ENCODE measurements around the gene ZBTB16.

DNA sequence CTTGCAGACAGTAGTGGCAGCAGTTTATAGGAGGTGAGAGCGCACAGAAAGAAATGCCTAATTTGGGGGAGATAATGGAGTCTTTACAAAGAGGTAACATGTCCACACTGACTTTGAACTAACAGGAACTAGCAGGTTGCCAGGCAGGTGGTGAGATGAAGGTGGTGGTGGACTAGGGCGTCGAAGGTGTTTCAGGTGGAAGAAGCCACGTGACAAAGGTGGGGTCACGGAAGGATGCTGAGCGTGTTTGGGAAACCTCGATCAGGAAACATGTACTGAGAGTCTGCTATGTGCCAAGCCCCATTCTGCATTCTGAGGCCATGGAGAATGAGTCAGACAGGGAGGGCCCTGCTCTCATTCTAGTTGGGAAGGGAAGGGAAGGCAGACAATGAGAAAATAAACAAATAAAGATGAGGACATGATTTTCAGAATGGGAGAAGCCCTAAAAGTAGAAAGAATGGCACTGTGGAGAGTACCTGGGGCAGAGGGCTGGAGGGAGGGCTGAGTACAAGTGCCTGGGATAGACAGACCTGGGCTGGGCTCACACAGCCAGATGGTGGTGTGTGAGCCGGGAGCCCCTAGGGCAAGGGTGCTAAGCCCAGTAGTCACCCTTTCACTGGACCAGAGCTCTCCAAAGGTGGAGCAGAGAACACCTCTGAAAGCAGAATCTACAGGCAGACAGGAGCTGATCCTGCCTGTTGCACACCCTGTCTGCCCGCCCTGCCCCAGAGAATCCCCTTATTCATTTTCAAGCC lies 220.5 kb downstream of the ZBTB16 start:
- TF ChIP-seq CREB1 (CRISPR knock-in tag; IDR thresholded peaks at IDR 0.05; ENCODE audit: low read depth), result no peak
- no peak for TF ChIP-seq EZH2phosphoT487 (IDR thresholded peaks at IDR 0.05; ENCODE audit: unreplicated experiment)
- no peak for TF ChIP-seq JUNB (IDR thresholded peaks at IDR 0.05; ENCODE audit: unreplicated experiment)

Measured in GM23338 (cell line).